Activated CD4-positive, alpha-beta T cell treated with anti-CD3 and anti-CD28 coated beads, Interleukin-2, Interleukin-6, amounts not matched to agents 100 ng/mL and 50 ng/mL, durations not matched to agents 16 hours and 8 hours (primary cell): Measurements from ENCODE around the gene TMEM147.
A peak's percentile ranks its signal among the peaks of the same experiment; 100 is the strongest.

Experiments used
- DNase-seq: peaks from one replicate; pipeline ENCODE4 v3.0.0-alpha.2; 2020

TMEM147 gene

GRCh38 chr19:35521124-35521743 lies 24.2 kb upstream of the TMEM147 start:
- DNase-seq: no peak

GRCh38 chr19:35522745-35523327 lies 22.6 kb upstream of the TMEM147 start:
- no peak for DNase-seq

GRCh38 chr19:35524181-35524837 lies 21.1 kb upstream of the TMEM147 start:
- DNase-seq: no peak

GRCh38 chr19:35525873-35526272 lies 19.6 kb upstream of the TMEM147 start:
- no peak for DNase-seq

- no peak for DNase-seq
Measured at GRCh38 chr19:35528218-35529038, 17.0 kb upstream of the TMEM147 start, which contains the start of gene SBSN. SBSN (minus strand) TSS chr19:35528311; CDS start chr19:35528281, 30 bp downstream.

- no peak for DNase-seq
Measured at GRCh38 chr19:35529241-35530218, 15.9 kb upstream of the TMEM147 start.

GRCh38 chr19:35531291-35531690 lies 14.1 kb upstream of the TMEM147 start:
- no peak for DNase-seq

- DNase-seq: no peak
Measured at GRCh38 chr19:35533201-35533821, 12.1 kb upstream of the TMEM147 start, which contains the start of gene GAPDHS. GAPDHS (plus strand) TSS chr19:35533456; CDS start chr19:35533528, 72 bp downstream.

- DNase-seq: peak; percentile 22
Measured at GRCh38 chr19:35533822-35534392, 11.5 kb upstream of the TMEM147 start.

- no peak for DNase-seq
Measured at GRCh38 chr19:35534803-35535480, 10.5 kb upstream of the TMEM147 start.

- DNase-seq: no peak
Measured at GRCh38 chr19:35539314-35539713, 6.1 kb upstream of the TMEM147 start.

GRCh38 chr19:35539850-35540249 lies 5.6 kb upstream of the TMEM147 start:
- DNase-seq: no peak

- DNase-seq: no peak
Measured at GRCh38 chr19:35540356-35540927, 5.0 kb upstream of the TMEM147 start.

- DNase-seq: no peak
Measured at GRCh38 chr19:35542209-35542608, 3.2 kb upstream of the TMEM147 start.

GRCh38 chr19:35543280-35544109 lies 1.9 kb upstream of the TMEM147 start:
- no peak for DNase-seq

- DNase-seq: no peak
Measured at GRCh38 chr19:35544110-35544802, 1.2 kb upstream of the TMEM147 start.

- peak; percentile 83 for DNase-seq
Measured at GRCh38 chr19:35545855-35546381, 492 bp downstream of the TMEM147 start.

GRCh38 chr19:35546532-35546931 lies 1.1 kb downstream of the TMEM147 start:
- DNase-seq: no peak
